ENCODE results near the gene GRB14. TPM values are rescaled to one million over a fixed set of nuclear protein-coding genes. Genes with fewer than 3 reads are reported as not detected.
"Not testable (repeated sequence)": the region's sequence is repeated elsewhere in the genome, so short reads cannot be mapped to it uniquely, and the experiment has no call there.

The GRB14 gene
- total RNA-seq, 1 donor from 2014 or later = 11.1 TPM

- H3K27me3 ChIP-seq (ENCODE audit: insufficient read depth, low read length) = no peaks in the 10 kb centered on the region
- H3K9me3 ChIP-seq (ENCODE audit: insufficient read depth, low read depth, low read length) = no peaks in the 10 kb centered on the region
- H3K9me3 Mint-ChIP-seq (ENCODE audit: unreplicated experiment) = no peaks in the 10 kb centered on the region
- no peaks in the 10 kb centered on the region for H3K27me3 Mint-ChIP-seq (ENCODE audit: low read depth, unreplicated experiment)
- no peaks in the 10 kb centered on the region for H3K79me2 ChIP-seq (ENCODE audit: insufficient read depth, low read length)
- no peak overlapping the region for H3K4me3 Mint-ChIP-seq (ENCODE audit: unreplicated experiment)
- peaks cover 2% of the 10 kb centered on the region for H3K4me1 Mint-ChIP-seq (ENCODE audit: low read depth, unreplicated experiment)
- H3K36me3 ChIP-seq (ENCODE audit: insufficient read depth, low read length) = no peaks in the 10 kb centered on the region
- H3K4me1 ChIP-seq (ENCODE audit: insufficient read depth, low read length) = no peaks in the 10 kb centered on the region
- no peak overlapping the region for H3K4me3 ChIP-seq (ENCODE audit: insufficient read depth, low read depth, low read length)
- H3K27ac ChIP-seq (ENCODE audit: low read depth, low read length) = no peak overlapping the region
- no peak overlapping the region for H3K4me2 ChIP-seq (ENCODE audit: low read length)
- TF ChIP-seq CTCF (IDR thresholded peaks at IDR 0.05; ENCODE audit: insufficient read depth, low read depth, low read length) = no peak
- TF ChIP-seq EZH2 (IDR thresholded peaks at IDR 0.05; ENCODE audit: insufficient read depth, low read length) = no peak
- H2AFZ ChIP-seq (ENCODE audit: low read depth, low read length) = no peak overlapping the region
- no peak overlapping the region for H3K27ac Mint-ChIP-seq (ENCODE audit: unreplicated experiment)
- FAIRE-seq = no peak
- no peaks in the 10 kb centered on the region for H4K20me1 ChIP-seq (ENCODE audit: insufficient read depth, low read length)
- no peak for DNase-seq (ENCODE audit: low read depth)
- H3K36me3 Mint-ChIP-seq (ENCODE audit: low read depth, unreplicated experiment) = no peaks in the 10 kb centered on the region
- no peak overlapping the region for H3K9ac ChIP-seq (ENCODE audit: low read length)
These were observed 66.8 kb downstream of the GRB14 start for GRCh38 chr2:164554487-164554886.

DNA sequence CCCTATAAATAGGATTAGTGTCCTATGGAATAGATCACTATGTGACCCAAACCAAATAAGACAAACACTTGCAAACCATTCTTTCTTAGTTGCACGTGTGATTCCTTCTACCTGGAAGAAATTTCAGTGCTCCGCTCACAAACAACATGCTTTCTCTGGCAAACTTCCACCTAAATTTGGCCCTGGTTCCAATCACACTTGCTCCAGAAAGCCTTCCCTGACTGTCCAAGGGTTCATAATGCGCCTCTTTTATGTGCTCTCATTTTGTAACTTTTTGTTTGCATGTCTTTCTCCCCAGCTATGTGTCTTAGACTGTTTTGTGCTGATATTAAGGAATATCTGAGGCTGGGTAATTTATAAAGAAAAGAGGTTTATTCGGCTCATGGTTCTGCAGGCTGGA, 69.8 kb downstream of the GRB14 start:
- DNase-seq (ENCODE audit: low read depth) (no peak), FAIRE-seq (no peak)
- H3K4me1 Mint-ChIP-seq (ENCODE audit: low read depth, unreplicated experiment) = peaks cover 2% of the 10 kb centered on the region
- H3K36me3 Mint-ChIP-seq (ENCODE audit: low read depth, unreplicated experiment) = peaks cover 3% of the 10 kb centered on the region
- Histone ChIP-seq H3K4me3 (ENCODE audit: insufficient read depth, low read depth, low read length) (no peak overlapping the region), H3K4me1 (ENCODE audit: insufficient read depth, low read length) (no peaks in the 10 kb centered on the region), H3K4me2 (ENCODE audit: low read length) (no peak overlapping the region), H3K79me2 (ENCODE audit: insufficient read depth, low read length) (no peaks in the 10 kb centered on the region), H3K9ac (ENCODE audit: low read length) (no peak overlapping the region), H3K27ac (ENCODE audit: low read depth, low read length) (no peak overlapping the region), H4K20me1 (ENCODE audit: insufficient read depth, low read length) (no peaks in the 10 kb centered on the region), H3K9me3 (ENCODE audit: insufficient read depth, low read depth, low read length) (no peaks in the 10 kb centered on the region), H3K27me3 (ENCODE audit: insufficient read depth, low read length) (no peaks in the 10 kb centered on the region), H3K36me3 (ENCODE audit: insufficient read depth, low read length) (no peaks in the 10 kb centered on the region), H2AFZ (ENCODE audit: low read depth, low read length) (no peak overlapping the region)
- no peaks in the 10 kb centered on the region for H3K27me3 Mint-ChIP-seq (ENCODE audit: low read depth, unreplicated experiment)
- H3K4me3 Mint-ChIP-seq (ENCODE audit: unreplicated experiment) = no peak overlapping the region
- H3K9me3 Mint-ChIP-seq (ENCODE audit: unreplicated experiment) = no peaks in the 10 kb centered on the region
- H3K27ac Mint-ChIP-seq (ENCODE audit: unreplicated experiment) = no peak overlapping the region
- TF ChIP-seq CTCF (IDR thresholded peaks at IDR 0.05; ENCODE audit: insufficient read depth, low read depth, low read length) (no peak), EZH2 (IDR thresholded peaks at IDR 0.05; ENCODE audit: insufficient read depth, low read length) (no peak)

GRCh38 chr2:164549705-164550104, 71.6 kb downstream of the GRB14 start:
- not testable (repeated sequence) for H3K9me3 Mint-ChIP-seq (ENCODE audit: unreplicated experiment); H3K4me1 ChIP-seq (ENCODE audit: insufficient read depth, low read length); H3K9ac ChIP-seq (ENCODE audit: low read length); H3K4me1 Mint-ChIP-seq (ENCODE audit: low read depth, unreplicated experiment); H2AFZ ChIP-seq (ENCODE audit: low read depth, low read length); H3K36me3 ChIP-seq (ENCODE audit: insufficient read depth, low read length); H3K4me3 ChIP-seq (ENCODE audit: insufficient read depth, low read depth, low read length); H4K20me1 ChIP-seq (ENCODE audit: insufficient read depth, low read length); H3K27me3 Mint-ChIP-seq (ENCODE audit: low read depth, unreplicated experiment); H3K27ac ChIP-seq (ENCODE audit: low read depth, low read length); H3K27me3 ChIP-seq (ENCODE audit: insufficient read depth, low read length); H3K4me2 ChIP-seq (ENCODE audit: low read length); H3K36me3 Mint-ChIP-seq (ENCODE audit: low read depth, unreplicated experiment); H3K27ac Mint-ChIP-seq (ENCODE audit: unreplicated experiment); FAIRE-seq; H3K9me3 ChIP-seq (ENCODE audit: insufficient read depth, low read depth, low read length); H3K79me2 ChIP-seq (ENCODE audit: insufficient read depth, low read length); DNase-seq (ENCODE audit: low read depth); H3K4me3 Mint-ChIP-seq (ENCODE audit: unreplicated experiment)
